Astrocyte (in vitro differentiated cells and primary cell): ENCODE results near the gene SLC29A4. TPM values are rescaled to one million over a fixed set of nuclear protein-coding genes. Genes with fewer than 3 reads are reported as not detected.
"Not testable (repeated sequence)": the region's sequence is repeated elsewhere in the genome, so short reads cannot be mapped to it uniquely, and the experiment has no call there.

Experiments used
- DNase-seq: peaks from one replicate; pipeline ENCODE4 v3.0.0-alpha.2; 2010; ENCODE audit warnings: low read depth
- FAIRE-seq: peaks from 2 replicates; lab custom pipeline; 2011; peaks lifted over from hg19 to GRCh38; lab: Jason Lieb, UNC
- H2AFZ ChIP-seq: 2 replicates; pipeline ENCODE4 v1.6.0; 2012; ENCODE audit warnings: low read depth, low read length, inconsistent platforms
- H3K27ac ChIP-seq: 2 replicates; pipeline ENCODE4 v1.5.1; 2011; ENCODE audit warnings: low read depth, low read length, inconsistent platforms
- H3K27me3 ChIP-seq: 2 replicates; pipeline ENCODE4 v1.6.0; 2011; ENCODE audit warnings: low read length, inconsistent platforms; ENCODE audit not compliant: insufficient read depth
- H3K36me3 ChIP-seq: 2 replicates; pipeline ENCODE4 v1.5.1; 2011; ENCODE audit warnings: low read length, inconsistent platforms; ENCODE audit not compliant: insufficient read depth
- H3K4me1 ChIP-seq: 2 replicates; pipeline ENCODE4 v1.5.1; 2011; ENCODE audit warnings: low read length, inconsistent platforms; ENCODE audit not compliant: insufficient read depth
- H3K4me2 ChIP-seq: 2 replicates; pipeline ENCODE4 v1.6.0; 2012; ENCODE audit warnings: low read length, inconsistent platforms
- H3K4me3 ChIP-seq: 2 replicates; pipeline ENCODE4 v1.5.1; 2011; ENCODE audit warnings: low read depth, mild to moderate bottlenecking, low read length, inconsistent platforms; ENCODE audit not compliant: insufficient read depth
- H3K79me2 ChIP-seq: 2 replicates; pipeline ENCODE4 v1.6.0; 2012; ENCODE audit warnings: mild to moderate bottlenecking, low read length, inconsistent platforms; ENCODE audit not compliant: insufficient read depth
- H3K9ac ChIP-seq: 2 replicates; pipeline ENCODE4 v1.6.0; 2012; ENCODE audit warnings: mild to moderate bottlenecking, low read length, inconsistent platforms
- H3K9me3 ChIP-seq: 2 replicates; pipeline ENCODE4 v1.5.1; 2012; ENCODE audit warnings: low read depth, mild to moderate bottlenecking, low read length, inconsistent platforms; ENCODE audit not compliant: insufficient read depth
- H4K20me1 ChIP-seq: 2 replicates; pipeline ENCODE4 v1.6.0; 2012; ENCODE audit warnings: low read length, inconsistent platforms; ENCODE audit not compliant: insufficient read depth
- H3K27ac Mint-ChIP-seq: one replicate; pipeline ENCODE4 v1.8.0; 2021; ENCODE audit warnings: mild to moderate bottlenecking, mixed read lengths; ENCODE audit not compliant: unreplicated experiment
- H3K27me3 Mint-ChIP-seq: one replicate; pipeline ENCODE4 v1.8.0; 2021; ENCODE audit warnings: low read depth, mixed read lengths; ENCODE audit not compliant: unreplicated experiment
- H3K36me3 Mint-ChIP-seq: one replicate; pipeline ENCODE4 v1.8.0; 2021; ENCODE audit warnings: low read depth, mixed read lengths; ENCODE audit not compliant: unreplicated experiment
- H3K4me1 Mint-ChIP-seq: one replicate; pipeline ENCODE4 v1.8.0; 2021; ENCODE audit warnings: low read depth, mixed read lengths; ENCODE audit not compliant: unreplicated experiment
- H3K4me3 Mint-ChIP-seq: one replicate; pipeline ENCODE4 v1.8.0; 2021; ENCODE audit warnings: mild to moderate bottlenecking, moderate library complexity, mixed read lengths; ENCODE audit not compliant: unreplicated experiment
- H3K9me3 Mint-ChIP-seq: one replicate; pipeline ENCODE4 v1.8.0; 2021; ENCODE audit warnings: mild to moderate bottlenecking, mixed read lengths; ENCODE audit not compliant: unreplicated experiment
- EZH2 ChIP-seq: IDR thresholded peaks from 2 replicates; pipeline ENCODE4 v1.6.1; 2012; ENCODE audit warnings: mild to moderate bottlenecking, low read length, inconsistent platforms; ENCODE audit not compliant: insufficient read depth
- total RNA-seq: library from RNA; stranded (reverse); gene quantifications from 2 replicates; pipeline ENCODE4 v1.2.1, GENCODE V29; 2021
- TF ChIP-seq, protein P1 (sequence below): IDR thresholded peaks from 2 replicates; pipeline ENCODE4 v1.5.1; 2011; ENCODE audit warnings: low read depth, mild to moderate bottlenecking, inconsistent platforms, low read length, moderate library complexity; ENCODE audit not compliant: insufficient read depth

SLC29A4 gene
- total RNA-seq, 1 donor from 2014 or later: 8.2 TPM

DNA sequence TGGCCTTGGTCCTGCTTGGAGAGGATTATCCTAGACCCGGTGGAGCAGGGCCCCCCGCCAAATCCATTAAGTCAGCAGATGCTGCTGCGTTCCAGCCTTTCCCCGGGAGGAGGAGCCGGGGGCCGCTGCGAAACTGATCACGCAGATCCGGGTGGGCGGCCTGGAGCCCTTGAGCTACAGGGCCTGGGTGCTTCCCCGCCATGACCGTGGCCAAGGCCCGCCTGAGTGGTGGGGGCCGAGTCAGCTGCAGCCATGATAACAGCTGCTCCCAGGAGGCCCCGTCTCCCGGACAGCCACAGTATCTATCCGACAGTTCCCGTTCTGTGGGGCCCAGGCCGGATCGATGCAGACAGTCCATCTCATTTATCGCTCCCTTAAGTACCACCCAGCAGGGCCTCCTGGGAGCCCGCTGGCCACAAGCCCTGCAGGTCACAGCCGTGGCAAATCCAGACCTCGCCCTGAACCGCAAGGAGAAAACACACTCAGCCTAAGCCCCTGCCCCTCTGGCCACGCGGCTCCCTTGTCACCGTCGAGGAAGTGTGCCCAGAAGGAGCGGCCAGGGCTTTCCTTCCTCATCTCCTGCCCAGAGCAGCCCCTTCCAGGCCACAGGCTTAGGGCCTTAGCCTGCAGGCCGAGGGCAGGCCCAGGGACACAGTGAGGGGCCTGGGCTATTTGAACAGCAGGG, 34.4 kb upstream of the SLC29A4 start:
- Histone ChIP-seq H3K27ac (no peak overlapping the region), H3K9ac (no peak overlapping the region), H3K36me3 (no peaks in the 10 kb centered on the region), H3K4me2 (no peak overlapping the region), H2AFZ (peak overlapping the region; percentile 47), H3K79me2 (no peaks in the 10 kb centered on the region), H4K20me1 (no peaks in the 10 kb centered on the region), H3K9me3 (no peaks in the 10 kb centered on the region), H3K4me3 (no peak overlapping the region), H3K4me1 (no peaks in the 10 kb centered on the region), H3K27me3 (no peaks in the 10 kb centered on the region)
- peak; percentile 8 for DNase-seq
- Mint-ChIP-seq H3K27ac (no peak overlapping the region), H3K4me3 (no peak overlapping the region), H3K36me3 (no peaks in the 10 kb centered on the region), H3K9me3 (no peaks in the 10 kb centered on the region), H3K27me3 (peaks cover 8% of the 10 kb centered on the region), H3K4me1 (no peaks in the 10 kb centered on the region)
- TF ChIP-seq EZH2: no peak
- TF ChIP-seq, protein P1, sequence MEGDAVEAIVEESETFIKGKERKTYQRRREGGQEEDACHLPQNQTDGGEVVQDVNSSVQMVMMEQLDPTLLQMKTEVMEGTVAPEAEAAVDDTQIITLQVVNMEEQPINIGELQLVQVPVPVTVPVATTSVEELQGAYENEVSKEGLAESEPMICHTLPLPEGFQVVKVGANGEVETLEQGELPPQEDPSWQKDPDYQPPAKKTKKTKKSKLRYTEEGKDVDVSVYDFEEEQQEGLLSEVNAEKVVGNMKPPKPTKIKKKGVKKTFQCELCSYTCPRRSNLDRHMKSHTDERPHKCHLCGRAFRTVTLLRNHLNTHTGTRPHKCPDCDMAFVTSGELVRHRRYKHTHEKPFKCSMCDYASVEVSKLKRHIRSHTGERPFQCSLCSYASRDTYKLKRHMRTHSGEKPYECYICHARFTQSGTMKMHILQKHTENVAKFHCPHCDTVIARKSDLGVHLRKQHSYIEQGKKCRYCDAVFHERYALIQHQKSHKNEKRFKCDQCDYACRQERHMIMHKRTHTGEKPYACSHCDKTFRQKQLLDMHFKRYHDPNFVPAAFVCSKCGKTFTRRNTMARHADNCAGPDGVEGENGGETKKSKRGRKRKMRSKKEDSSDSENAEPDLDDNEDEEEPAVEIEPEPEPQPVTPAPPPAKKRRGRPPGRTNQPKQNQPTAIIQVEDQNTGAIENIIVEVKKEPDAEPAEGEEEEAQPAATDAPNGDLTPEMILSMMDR: no peak
- FAIRE-seq: no peak

DNA sequence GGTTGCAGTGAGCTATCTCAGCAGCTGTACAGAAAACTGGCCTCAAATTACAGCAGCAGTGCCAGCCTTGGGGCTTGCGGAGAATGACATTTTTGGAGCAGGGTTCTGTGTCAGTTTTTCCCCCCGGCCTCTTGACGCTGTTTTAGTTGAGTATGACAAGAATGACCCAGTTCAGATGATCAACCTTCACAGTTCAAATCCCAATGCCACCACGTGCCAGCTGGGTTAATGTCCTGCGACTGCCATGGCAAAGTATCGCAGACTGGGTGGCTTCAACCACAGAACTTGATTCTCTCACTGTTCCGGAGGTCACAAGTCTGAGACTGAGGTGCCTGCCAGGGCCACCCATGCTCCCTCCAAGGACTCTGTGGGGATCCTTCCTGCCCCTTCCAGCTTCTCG, 32.0 kb upstream of the SLC29A4 start:
- H3K9me3 Mint-ChIP-seq, DNase-seq, H3K9ac ChIP-seq, H3K4me2 ChIP-seq, H3K27ac Mint-ChIP-seq, H3K36me3 Mint-ChIP-seq, FAIRE-seq, H3K4me3 Mint-ChIP-seq, H3K79me2 ChIP-seq, H3K36me3 ChIP-seq, H3K4me3 ChIP-seq, H3K9me3 ChIP-seq, H3K27ac ChIP-seq, H3K4me1 ChIP-seq, H2AFZ ChIP-seq, H4K20me1 ChIP-seq, H3K4me1 Mint-ChIP-seq, H3K27me3 ChIP-seq: not testable (repeated sequence)
- peaks cover 19% of the 10 kb centered on the region for H3K27me3 Mint-ChIP-seq

DNA sequence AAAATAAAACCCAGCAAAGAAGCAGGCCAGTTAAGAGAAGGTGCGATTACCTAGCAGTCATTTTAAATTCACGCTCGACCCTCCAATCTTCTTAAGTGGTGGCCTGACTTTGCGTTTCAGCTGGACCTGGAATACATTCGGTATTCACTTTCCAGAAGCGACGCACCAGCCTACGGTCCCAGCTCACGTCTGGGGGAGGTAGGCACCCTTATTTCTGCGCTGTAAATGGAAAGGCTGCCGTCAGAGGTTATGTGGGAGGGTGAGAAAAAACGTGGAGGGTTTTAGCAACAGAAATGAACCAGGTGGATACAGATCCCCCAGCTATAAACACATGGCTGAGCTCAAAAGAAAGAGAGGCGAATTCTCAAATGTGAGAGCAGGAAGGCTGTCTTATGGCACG, 29.2 kb upstream of the SLC29A4 start:
- H4K20me1 ChIP-seq, H3K36me3 Mint-ChIP-seq, H3K36me3 ChIP-seq, H3K4me3 ChIP-seq, H3K4me3 Mint-ChIP-seq, H3K27ac Mint-ChIP-seq, FAIRE-seq, H3K4me1 ChIP-seq, H3K9me3 ChIP-seq, H3K27me3 ChIP-seq, H3K79me2 ChIP-seq, H3K9ac ChIP-seq, DNase-seq, H3K27ac ChIP-seq, H2AFZ ChIP-seq, H3K4me1 Mint-ChIP-seq, H3K9me3 Mint-ChIP-seq, H3K4me2 ChIP-seq: not testable (repeated sequence)
- H3K27me3 Mint-ChIP-seq: peaks cover 21% of the 10 kb centered on the region

DNA sequence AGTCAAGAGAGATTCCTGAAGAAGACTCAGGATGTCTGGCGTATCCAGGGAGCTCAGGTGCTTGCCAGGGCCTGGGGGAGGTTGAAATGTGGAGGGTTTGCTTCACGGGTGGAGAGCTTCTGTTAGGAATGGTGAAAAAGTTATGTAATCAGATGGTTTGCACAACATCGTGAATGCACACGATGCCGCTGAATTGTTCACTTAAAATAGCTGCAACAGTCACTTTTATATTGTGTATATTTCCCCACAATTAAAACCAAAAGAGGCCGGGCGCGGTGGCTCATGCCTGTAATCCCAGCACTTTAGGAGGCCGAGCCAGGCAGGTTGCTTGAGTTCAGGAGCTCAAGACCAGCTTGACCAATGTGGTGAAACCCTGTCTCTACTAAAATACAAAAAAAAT, 28.4 kb upstream of the SLC29A4 start:
- not testable (repeated sequence) for H3K4me1 Mint-ChIP-seq, H3K4me1 ChIP-seq, H3K27ac ChIP-seq, H3K36me3 Mint-ChIP-seq, H3K9ac ChIP-seq, H3K4me3 Mint-ChIP-seq, H3K27ac Mint-ChIP-seq, H3K36me3 ChIP-seq, H3K9me3 Mint-ChIP-seq, DNase-seq, FAIRE-seq, H4K20me1 ChIP-seq, H2AFZ ChIP-seq, H3K27me3 ChIP-seq, H3K79me2 ChIP-seq, H3K9me3 ChIP-seq, H3K4me3 ChIP-seq, H3K4me2 ChIP-seq
- peaks cover 21% of the 10 kb centered on the region for H3K27me3 Mint-ChIP-seq
